MCF 10A (cell line): Measurements from ENCODE around the gene HTR3A. TPM values are rescaled to one million over a fixed set of nuclear protein-coding genes. Genes with fewer than 3 reads are reported as not detected.

Experiments used
- BruUV-seq: library from RNA; stranded (reverse); fragments of 400-500 nt; replicated peaks from 2 replicates; lab custom pipeline; 2021; lab: Mats Ljungman, UMichigan
- CTCF ChIA-PET: fragments of 300-600 bp; sonication (Branson Sonifier 250); formaldehyde crosslinking; extraction: SDS; loops from one replicate; lab custom pipeline; 2021; ENCODE audit warnings: antibody characterized with exemption, inconsistent platforms; lab: Yijun Ruan, JAX
- POLR2A ChIA-PET: fragments of 300-600, 350-650 bp; sonication (Branson Sonifier 250); formaldehyde crosslinking; extraction: SDS; loops from one replicate; lab custom pipeline; 2020; ENCODE audit warnings: antibody characterized with exemption, inconsistent platforms; lab: Yijun Ruan, JAX
- DNase-seq: peaks from one replicate; pipeline ENCODE4 v3.0.0-alpha.2; 2018; ENCODE audit not compliant: unreplicated experiment
- H3K27ac Mint-ChIP-seq: one replicate; pipeline ENCODE4 v1.8.0; 2022; ENCODE audit warnings: mild to moderate bottlenecking, low read depth, mixed read lengths; ENCODE audit not compliant: unreplicated experiment
- H3K27me3 Mint-ChIP-seq: one replicate; pipeline ENCODE4 v1.8.0; 2022; ENCODE audit warnings: mixed read lengths; ENCODE audit not compliant: insufficient read depth, unreplicated experiment
- H3K36me3 Mint-ChIP-seq: one replicate; pipeline ENCODE4 v1.8.0; 2022; ENCODE audit warnings: mild to moderate bottlenecking, moderate library complexity, mixed read lengths; ENCODE audit not compliant: insufficient read depth, unreplicated experiment
- H3K4me1 Mint-ChIP-seq: one replicate; pipeline ENCODE4 v1.8.0; 2022; ENCODE audit warnings: mixed read lengths; ENCODE audit not compliant: insufficient read depth, unreplicated experiment
- H3K4me3 Mint-ChIP-seq: one replicate; pipeline ENCODE4 v1.8.0; 2022; ENCODE audit warnings: mild to moderate bottlenecking, moderate library complexity, mixed read lengths; ENCODE audit not compliant: unreplicated experiment
- H3K9me3 Mint-ChIP-seq: one replicate; pipeline ENCODE4 v1.8.0; 2022; ENCODE audit warnings: mixed read lengths; ENCODE audit not compliant: unreplicated experiment
- intact Hi-C: fragments of 100-400 bp; cut with micrococcal nuclease; formaldehyde crosslinking; loops from 2 replicates; pipeline ENCODE4 v1.14.1; 2022
- total RNA-seq: library from RNA; stranded (reverse); gene quantifications from 2 replicates; pipeline ENCODE4 v1.2.3, GENCODE V29; 2022
- TF ChIP-seq, protein P1 (sequence below): fragments of 200-600 bp; IDR thresholded peaks from one replicate; pipeline ENCODE4 v1.8.0; 2022; ENCODE audit warnings: antibody characterized with exemption, mild to moderate bottlenecking; ENCODE audit not compliant: unreplicated experiment

Gene HTR3A
- total RNA-seq, 1 experiment from 2014 or later = not detected

DNA sequence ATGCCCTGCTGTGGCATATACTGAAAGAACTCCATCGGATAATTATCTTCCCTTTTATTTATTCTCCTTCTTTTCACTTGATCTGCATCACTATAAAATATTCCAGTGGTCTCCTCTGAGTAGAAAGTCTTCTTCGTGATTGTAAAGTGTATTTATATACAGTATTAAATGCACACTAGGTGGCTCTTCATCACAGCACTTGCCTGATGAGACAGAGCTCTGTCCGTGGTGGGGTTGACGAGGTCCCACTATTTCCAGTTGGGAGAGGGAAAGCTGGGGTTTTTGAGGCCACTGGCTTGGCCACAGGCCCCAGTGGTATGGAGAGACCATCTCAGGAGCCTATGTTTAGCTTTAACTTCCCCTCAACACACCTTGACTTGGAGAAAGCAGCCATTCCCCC is 53.0 kb downstream of the HTR3A start:
- DNase-seq = no peak
- H3K27me3 Mint-ChIP-seq = peaks cover 36% of the 10 kb centered on the region
- no peaks in the 10 kb centered on the region for H3K36me3 Mint-ChIP-seq
- intact Hi-C loops = no loop called here
- TF ChIP-seq, protein P1, sequence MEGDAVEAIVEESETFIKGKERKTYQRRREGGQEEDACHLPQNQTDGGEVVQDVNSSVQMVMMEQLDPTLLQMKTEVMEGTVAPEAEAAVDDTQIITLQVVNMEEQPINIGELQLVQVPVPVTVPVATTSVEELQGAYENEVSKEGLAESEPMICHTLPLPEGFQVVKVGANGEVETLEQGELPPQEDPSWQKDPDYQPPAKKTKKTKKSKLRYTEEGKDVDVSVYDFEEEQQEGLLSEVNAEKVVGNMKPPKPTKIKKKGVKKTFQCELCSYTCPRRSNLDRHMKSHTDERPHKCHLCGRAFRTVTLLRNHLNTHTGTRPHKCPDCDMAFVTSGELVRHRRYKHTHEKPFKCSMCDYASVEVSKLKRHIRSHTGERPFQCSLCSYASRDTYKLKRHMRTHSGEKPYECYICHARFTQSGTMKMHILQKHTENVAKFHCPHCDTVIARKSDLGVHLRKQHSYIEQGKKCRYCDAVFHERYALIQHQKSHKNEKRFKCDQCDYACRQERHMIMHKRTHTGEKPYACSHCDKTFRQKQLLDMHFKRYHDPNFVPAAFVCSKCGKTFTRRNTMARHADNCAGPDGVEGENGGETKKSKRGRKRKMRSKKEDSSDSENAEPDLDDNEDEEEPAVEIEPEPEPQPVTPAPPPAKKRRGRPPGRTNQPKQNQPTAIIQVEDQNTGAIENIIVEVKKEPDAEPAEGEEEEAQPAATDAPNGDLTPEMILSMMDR = no peak
- POLR2A ChIA-PET = no interaction called here
- CTCF ChIA-PET = interaction anchor here (0.6 to 2.5 kb wide), 10 partner anchors 9 to 253 kb away, joined by 3 to 22 read pairs (median 4); no protein-coding TSS in a partner anchor
- H3K4me1 Mint-ChIP-seq = peaks cover 11% of the 10 kb centered on the region
- no peak overlapping the region for H3K4me3 Mint-ChIP-seq
- H3K9me3 Mint-ChIP-seq = no peaks in the 10 kb centered on the region
- no TSS peak for BruUV-seq
- no peak overlapping the region for H3K27ac Mint-ChIP-seq

DNA sequence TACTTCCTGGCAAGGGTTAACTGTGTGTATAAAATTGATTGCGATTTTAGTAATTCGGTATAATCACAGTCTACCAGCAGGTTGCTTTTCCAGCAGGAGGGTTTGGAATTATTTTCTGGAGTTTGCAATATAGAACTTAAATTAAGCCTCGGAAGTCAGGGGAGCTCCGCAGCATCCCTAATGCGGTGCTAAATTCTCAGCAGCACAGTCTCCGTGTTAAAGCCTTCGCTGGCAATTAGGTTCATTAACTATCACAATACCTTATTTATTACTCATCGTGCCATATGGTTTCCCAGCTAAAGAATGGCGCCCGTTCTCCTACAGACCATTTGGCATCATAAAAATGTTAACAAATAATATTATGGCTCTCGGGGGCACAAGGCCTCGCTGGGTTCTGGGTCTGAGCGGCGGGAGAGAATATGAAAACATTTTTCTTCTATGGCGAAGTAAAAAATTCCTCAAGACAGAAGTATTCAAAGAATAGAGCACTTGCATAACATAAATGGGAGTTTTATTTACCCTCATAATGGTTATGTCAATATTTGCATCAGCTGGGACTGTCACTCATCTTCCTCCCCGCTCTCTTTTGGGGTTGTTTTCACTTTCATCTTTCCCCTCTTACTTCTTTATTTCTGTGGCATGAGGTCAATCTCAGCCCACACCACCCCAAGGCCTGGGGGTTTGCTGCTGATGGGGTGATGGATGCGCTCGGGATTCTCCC is 56.5 kb downstream of the HTR3A start:
- H3K4me1 Mint-ChIP-seq = peaks cover 12% of the 10 kb centered on the region
- BruUV-seq = no TSS peak
- ChIA-PET CTCF (interaction anchor here (0.6 to 1.4 kb wide), 5 partner anchors 38 to 1210 kb away, joined by 3 to 4 read pairs (median 3); no protein-coding TSS in a partner anchor), POLR2A (no interaction called here)
- no peaks in the 10 kb centered on the region for H3K36me3 Mint-ChIP-seq
- H3K9me3 Mint-ChIP-seq = no peaks in the 10 kb centered on the region
- H3K27me3 Mint-ChIP-seq = peaks cover 24% of the 10 kb centered on the region
- TF ChIP-seq, protein P1 = no peak
- H3K4me3 Mint-ChIP-seq = no peak overlapping the region
- no peak for DNase-seq
- intact Hi-C loops = no loop called here
- no peak overlapping the region for H3K27ac Mint-ChIP-seq

DNA sequence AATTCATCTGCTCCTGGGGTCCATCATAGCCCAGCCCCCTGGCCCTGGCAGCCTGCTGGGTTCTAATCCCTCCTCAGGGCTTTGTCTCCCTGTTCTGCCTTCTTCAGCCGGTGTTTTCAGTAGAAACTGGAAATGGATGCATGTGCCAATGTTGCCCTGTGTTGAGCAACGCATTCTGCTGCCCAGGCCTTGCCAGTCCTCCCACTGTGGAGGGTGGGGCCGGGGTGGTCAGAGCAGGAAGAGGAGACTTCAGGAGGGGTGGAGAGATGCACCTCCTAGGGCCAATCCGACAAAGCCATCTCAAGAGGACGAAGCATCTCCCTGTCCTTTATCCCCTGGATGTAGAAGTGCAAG is 57.0 kb downstream of the HTR3A start:
- no peak overlapping the region for H3K4me3 Mint-ChIP-seq
- TF ChIP-seq, protein P1 = no peak
- DNase-seq = no peak
- no peaks in the 10 kb centered on the region for H3K36me3 Mint-ChIP-seq
- H3K27me3 Mint-ChIP-seq = peaks cover 22% of the 10 kb centered on the region
- no peak overlapping the region for H3K27ac Mint-ChIP-seq
- H3K9me3 Mint-ChIP-seq = no peaks in the 10 kb centered on the region
- BruUV-seq = no TSS peak
- ChIA-PET POLR2A (no interaction called here), CTCF (interaction anchor here (1.4 kb wide), 1 partner anchor 229 kb away, joined by 3 read pairs; no protein-coding TSS in a partner anchor)
- intact Hi-C loops = no loop called here
- peaks cover 18% of the 10 kb centered on the region for H3K4me1 Mint-ChIP-seq

DNA sequence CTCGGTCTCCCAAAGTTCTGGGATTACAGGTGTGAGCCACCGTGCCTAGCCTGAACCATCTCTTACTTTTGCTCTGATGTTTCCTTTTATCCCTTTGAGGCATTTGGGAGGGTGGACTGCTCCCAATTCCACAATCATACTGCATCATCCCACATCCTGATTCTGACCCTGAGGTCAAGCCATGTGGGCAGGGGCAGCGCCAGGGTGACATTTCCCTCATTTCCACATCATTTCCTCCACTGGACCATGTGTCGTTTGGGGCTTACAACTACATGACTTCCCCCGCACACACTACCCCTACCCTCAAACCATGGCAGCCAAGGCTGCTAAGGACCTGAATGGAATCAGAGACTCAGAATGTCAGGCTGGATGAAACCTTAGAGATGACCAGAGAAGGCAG is 58.2 kb downstream of the HTR3A start:
- no TSS peak for BruUV-seq

More for the DNA sequence above, 58.2 kb downstream of the HTR3A start:
- Mint-ChIP-seq H3K27me3 (peaks cover 15% of the 10 kb centered on the region), H3K36me3 (no peaks in the 10 kb centered on the region), H3K27ac (no peak overlapping the region), H3K4me1 (peaks cover 14% of the 10 kb centered on the region), H3K9me3 (no peaks in the 10 kb centered on the region), H3K4me3 (no peak overlapping the region)
- ChIA-PET POLR2A (no interaction called here), CTCF (interaction anchor here (0.6 to 1.4 kb wide), 3 partner anchors 12 to 228 kb away, joined by 3 read pairs; partner anchors contain the start of gene ZBTB16)
- TF ChIP-seq, protein P1 = no peak
- no peak for DNase-seq
- intact Hi-C loops = no loop called here
